HG03159 (cell line): Measurements from ENCODE around the gene THYN1.
"Not testable (repeated sequence)": the region's sequence is repeated elsewhere in the genome, so short reads cannot be mapped to it uniquely, and the experiment has no call there.

Experiments used
- ATAC-seq: cut with Tn5 transposase; IDR thresholded peaks from one replicate; pipeline ENCODE4 v1.9.1; 2021; ENCODE audit warnings: mild to moderate bottlenecking, moderate library complexity; ENCODE audit not compliant: unreplicated experiment

Gene THYN1

DNA sequence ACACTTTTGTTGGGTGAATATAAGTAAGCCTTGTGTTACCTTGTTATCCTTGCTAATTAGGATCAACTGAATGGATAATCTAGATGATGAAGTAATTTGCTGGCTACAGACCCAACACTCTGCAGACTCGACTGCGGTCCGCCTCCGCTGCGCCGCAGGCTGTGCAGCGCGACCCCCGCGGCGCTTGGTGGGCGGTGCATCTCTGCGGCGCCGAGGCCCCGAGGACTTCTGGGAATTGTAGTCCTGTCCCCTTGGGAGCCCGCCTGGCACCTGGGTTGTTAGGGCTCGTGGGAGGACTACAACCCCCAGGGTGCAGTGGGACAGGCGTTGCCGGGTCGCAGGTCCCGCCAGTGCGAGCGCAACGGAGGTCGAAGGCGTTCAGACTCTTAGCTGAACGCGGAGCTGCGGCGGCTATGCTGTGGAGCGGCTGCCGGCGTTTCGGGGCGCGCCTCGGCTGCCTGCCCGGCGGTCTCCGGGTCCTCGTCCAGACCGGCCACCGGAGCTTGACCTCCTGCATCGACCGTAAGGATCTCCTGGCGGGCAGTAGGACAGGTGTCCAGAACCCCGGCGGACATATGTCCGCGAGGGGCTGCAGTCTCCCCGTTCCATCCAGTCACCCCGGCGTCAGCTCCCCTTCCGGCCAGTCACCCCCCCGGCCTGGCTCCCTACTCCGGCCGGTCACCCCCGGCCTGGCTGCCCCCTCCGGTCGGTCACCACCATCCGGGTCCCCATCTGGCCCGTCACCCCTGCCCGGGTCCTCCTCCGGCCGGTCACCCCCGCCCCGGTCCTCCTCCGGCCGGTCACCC lies at the start of gene THYN1, which contains the start of gene ACAD8:
TSS of gene THYN1 (minus strand) at position 165 of the 806 bp plus-strand sequence. CDS start 470 bp downstream, outside the sequence.
TSS of gene ACAD8 (plus strand) at position 381 of the 806 bp plus-strand sequence. CDS start at position 414, 33 bp downstream.
- peak; percentile 99 for ATAC-seq

GRCh38 chr11:134294664-134295063 lies 41.5 kb upstream of the THYN1 start:
- ATAC-seq, result no peak

- ATAC-seq, result no peak
Measured at GRCh38 chr11:134293119-134294113, 40.3 kb upstream of the THYN1 start.

- no peak for ATAC-seq
Measured at GRCh38 chr11:134292661-134293060, 39.5 kb upstream of the THYN1 start.

- ATAC-seq, result no peak
Measured at GRCh38 chr11:134291196-134291595, 38.0 kb upstream of the THYN1 start.

DNA sequence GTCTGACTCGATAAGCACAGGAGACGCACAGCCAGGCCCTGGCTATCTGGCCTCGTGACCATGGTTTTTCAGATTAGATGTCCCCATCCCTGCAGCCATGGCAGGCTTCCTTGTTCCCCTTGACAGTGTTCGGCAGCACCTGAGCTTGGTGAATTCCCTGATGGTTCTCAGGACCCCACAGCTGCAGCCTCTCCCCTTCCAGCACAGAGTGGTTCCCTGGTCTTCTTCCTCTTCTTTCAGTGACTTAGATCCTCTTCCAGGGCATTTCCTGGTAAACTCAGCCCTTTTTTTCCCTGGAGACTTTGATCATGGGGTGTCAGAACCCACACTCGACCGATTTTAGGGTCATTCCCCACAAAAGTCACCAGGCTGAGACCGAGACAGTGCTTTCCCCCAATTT lies 37.5 kb upstream of the THYN1 start:
- no peak for ATAC-seq

DNA sequence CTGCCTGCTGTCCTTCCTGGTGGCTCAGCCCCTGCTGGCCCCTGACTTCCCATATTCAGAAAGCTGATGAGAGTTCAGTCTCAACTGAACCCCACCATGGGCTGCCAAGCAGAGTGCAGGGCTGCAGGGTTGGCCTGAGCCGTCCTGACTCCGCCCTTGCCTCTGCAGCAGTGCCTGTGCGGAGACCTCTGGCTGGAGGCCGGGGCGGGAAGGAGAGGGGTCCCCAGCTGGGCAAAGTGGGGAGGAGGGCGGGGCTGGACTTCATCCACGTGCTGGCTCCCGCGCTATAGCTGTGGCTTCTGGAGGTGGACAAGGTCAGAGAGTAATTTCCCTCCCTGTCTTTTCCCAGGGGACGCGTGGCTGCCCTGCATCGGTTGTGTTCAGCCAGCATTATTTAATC lies 36.6 kb upstream of the THYN1 start:
- no peak for ATAC-seq

- no peak for ATAC-seq
Measured at GRCh38 chr11:134289167-134289566, 36.0 kb upstream of the THYN1 start.

DNA sequence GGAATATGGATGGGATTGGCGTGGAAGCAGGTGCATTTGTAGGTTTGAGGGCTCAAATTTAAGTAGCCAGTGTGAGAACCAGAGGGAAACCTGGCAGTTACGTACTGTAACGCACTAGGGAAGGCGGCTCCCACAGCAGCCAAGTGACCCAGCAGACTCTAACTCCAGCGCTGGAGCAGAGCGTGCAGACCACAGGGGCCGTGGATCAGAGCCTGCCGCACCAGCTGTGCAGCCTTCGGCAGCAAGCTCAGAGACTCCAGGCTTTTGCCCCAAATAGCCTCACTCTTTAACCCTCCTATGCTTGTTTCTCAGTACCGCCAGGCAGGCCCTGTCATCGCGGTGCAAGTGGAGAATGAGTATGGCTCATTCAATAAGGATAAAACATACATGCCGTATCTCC lies 35.3 kb upstream of the THYN1 start:
- ATAC-seq, result no peak

DNA sequence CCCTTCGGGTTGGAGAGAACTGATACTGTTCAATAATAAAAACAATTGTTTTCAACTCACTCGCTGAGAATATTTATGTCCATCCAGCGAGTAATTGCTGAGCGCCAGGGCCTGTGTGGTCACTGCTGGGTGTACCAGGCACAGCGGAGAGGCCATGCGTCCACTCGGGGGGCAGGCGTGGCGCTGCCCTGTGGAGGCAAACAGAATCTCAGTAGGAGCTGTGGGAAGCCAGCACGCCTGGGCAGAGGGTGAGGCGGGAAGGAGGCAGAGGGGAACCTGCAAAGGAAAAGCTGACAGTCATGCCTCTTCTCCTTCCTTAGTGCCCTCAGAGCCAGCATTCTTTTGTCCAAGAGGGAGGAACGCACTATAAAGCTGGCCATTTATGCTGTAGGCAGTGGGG lies 34.4 kb upstream of the THYN1 start:
- no peak for ATAC-seq

DNA sequence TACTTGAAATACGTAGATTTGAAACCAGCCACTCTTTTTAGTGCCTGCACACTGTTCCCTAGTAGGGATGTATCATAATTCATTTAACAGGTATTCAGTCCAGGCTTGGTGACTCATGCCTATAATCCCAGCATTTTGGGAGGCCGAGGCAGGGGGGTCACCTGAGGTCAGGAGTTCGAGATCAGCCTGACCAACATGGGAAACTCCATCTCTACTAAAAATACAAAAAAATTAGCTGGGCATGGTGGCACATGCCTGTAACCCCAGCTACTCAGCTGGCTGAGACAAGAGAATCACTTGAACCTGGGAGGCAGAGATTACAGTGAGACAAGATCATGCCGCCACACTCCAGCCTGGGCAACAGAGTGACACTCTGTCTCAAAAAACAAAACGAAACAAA lies 31.2 kb upstream of the THYN1 start:
- not testable (repeated sequence) for ATAC-seq

GRCh38 chr11:134283461-134284230 lies 30.5 kb upstream of the THYN1 start:
- ATAC-seq, result no peak

DNA sequence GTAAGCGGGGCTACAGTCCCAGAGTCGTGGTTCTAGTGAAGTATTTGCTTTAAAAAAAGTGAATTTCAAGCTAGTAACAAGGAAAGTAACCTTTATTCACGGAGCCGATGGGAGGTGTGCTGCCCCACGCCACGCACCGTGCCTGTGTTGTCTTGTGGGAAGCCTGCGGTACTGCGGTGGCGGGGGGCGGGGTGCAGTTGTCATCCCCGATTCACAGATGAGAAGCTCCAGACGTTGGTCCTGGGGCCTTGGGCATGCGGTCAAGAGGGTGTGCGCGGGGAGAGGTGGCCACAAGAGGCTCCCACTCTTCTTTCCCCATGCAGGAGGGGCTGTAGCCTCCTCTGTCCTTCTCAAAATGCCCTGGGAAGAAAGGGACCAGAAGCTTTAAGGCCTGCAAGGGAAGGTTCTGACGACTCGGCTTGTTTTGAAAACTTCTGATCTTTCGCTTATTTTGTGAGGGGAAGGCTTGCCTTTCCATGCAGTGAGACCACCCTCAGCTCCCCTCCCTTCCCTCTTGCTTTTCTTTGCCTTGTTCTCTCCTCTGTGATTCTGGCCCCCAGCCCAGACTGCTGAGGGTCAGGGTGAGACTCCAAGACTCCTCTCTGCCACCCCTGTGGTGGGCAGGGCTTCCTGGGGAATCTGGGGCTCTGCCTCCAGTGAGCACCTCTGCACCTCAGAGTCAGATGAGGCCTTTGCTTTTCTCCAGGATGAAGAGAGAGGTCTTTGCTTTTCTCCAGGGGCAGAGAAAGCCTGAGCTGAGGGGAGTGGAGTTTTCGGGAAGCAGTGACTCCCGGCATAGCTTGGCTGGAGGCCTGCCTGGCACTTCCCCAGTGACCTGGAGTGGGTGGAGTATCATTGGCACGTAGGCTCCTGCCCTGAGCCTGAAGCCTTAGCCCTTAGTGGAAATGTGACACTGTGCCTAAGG lies 29.2 kb upstream of the THYN1 start:
- ATAC-seq, result no peak

DNA sequence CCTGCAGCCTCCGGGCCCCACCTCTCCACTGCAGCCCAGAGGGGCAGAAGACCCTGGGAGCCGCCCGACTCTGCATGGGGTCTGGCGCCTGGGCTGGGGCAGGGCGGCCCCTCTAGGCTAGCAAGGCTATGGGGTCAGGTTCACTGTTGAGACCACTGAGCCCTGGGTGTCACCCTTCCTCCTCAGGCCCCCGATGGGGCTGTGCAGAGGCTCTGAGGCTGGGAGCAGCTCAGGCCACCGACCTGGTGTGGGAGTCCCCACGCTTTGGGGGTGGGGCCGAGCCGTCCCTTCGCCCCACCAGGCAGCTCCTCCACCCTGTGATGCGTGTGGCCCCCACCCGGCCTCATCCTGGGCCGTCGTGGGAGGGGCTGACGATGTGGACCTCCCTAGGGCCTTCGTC lies 28.5 kb upstream of the THYN1 start:
- not testable (repeated sequence) for ATAC-seq

GRCh38 chr11:134278356-134278755 lies 25.2 kb upstream of the THYN1 start:
- no peak for ATAC-seq

DNA sequence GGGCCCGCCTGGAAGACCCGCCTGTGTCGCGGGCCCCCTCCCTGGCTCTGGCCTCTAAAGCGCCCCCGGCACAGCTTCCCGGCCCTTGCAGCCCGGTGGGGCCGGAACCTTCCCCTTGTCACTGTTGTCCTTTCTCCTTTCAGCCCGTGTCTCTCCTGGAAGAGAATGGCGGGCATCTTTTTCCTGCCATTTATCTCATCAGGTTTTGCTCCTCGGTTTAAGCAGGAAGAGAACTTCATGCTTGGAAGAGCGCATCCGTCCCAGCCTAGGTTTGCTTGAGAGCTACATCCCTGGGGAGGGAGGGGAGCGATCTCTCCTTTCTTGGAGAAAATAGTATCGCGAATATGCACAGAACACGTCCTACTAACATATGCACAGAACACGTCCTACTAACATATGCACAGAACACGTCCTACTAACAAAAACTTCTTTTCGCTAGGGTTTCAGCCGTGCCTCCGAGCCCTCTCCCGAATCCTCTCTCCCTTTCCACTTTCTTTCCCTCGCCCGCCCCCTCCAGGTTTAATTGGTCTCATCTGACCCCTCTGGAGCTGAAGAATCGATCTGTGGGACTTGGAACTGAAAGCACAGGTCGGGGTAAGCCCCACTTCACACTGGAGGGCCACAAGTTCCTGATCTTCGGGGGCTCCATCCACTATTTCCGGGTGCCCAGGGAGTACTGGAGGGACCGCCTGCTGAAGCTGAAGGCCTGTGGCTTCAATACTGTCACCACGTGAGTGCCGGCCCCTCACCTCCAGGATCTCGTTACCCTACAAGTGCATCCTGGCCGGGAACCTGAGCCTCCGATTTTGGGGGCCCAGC lies 24.2 kb upstream of the THYN1 start:
- ATAC-seq, result no peak

- ATAC-seq, result peak; percentile 7
Measured at GRCh38 chr11:134276396-134277182, 23.4 kb upstream of the THYN1 start.
